K562 (cell line): Measurements from ENCODE around the gene LHCGR. TPM values are rescaled to one million over a fixed set of nuclear protein-coding genes. Genes with fewer than 3 reads are reported as not detected.

ENCODE experiments used
- ATAC-seq: fragments of 200-7000 bp; cut with Tn5 transposase; 3 replicates; pipeline ENCODE4 v1.9.1; 2020; ENCODE audit warnings: moderate library complexity
- BruUV-seq: library from RNA; stranded (reverse); fragments of 400-500 nt; replicated peaks from 2 replicates; lab custom pipeline; 2021; lab: Mats Ljungman, UMichigan
- CTCF ChIA-PET: fragments of 300-600 bp; formaldehyde crosslinking; extraction: SDS; loops from one replicate; lab custom pipeline; 2021; ENCODE audit warnings: low intra/inter-chr PET ratio; lab: Yijun Ruan, JAX
- POLR2A ChIA-PET: fragments of 300-600, 350-650 bp; sonication (Branson Sonifier 250); formaldehyde crosslinking; extraction: SDS; loops from one replicate; lab custom pipeline; 2021; ENCODE audit warnings: antibody characterized with exemption, inconsistent platforms; lab: Yijun Ruan, JAX
- DNase-seq, 4 experiments: peaks; one replicate each; pipeline versions ENCODE4 v3.0.0 to v3.0.0-alpha.2; 2011 to 2018; ENCODE audit warnings: low spot score in 3 of 4, mixed read lengths in 3 of 4; ENCODE audit errors: extremely low read depth in 1 of 4
- FAIRE-seq: peaks from 2 replicates; lab custom pipeline; 2011; peaks lifted over from hg19 to GRCh38; lab: Jason Lieb, UNC
- H2AFZ ChIP-seq: 2 replicates; pipeline ENCODE4 v1.6.0; 2011; ENCODE audit warnings: low read depth, low read length, control low read depth, inconsistent platforms
- H3K27ac ChIP-seq: fragments of 200-600 bp; 3 replicates; pipeline ENCODE4 v1.8.0; 2011; ENCODE audit warnings: low read depth, mild to moderate bottlenecking, control low read depth, inconsistent platforms, low read length, moderate library complexity, mixed read lengths; ENCODE audit errors: extremely low read depth
- H3K27me3 ChIP-seq, 2 experiments: fragments of 300-600 bp in 1 of 2; 2 replicates in 1 of 2; 3 replicates in 1 of 2; pipeline versions ENCODE4 v1.6.0 to v1.8.0; 2011; ENCODE audit warnings: inconsistent platforms in 2 of 2, low read length in 2 of 2, mild to moderate bottlenecking in 1 of 2, mixed read lengths in 1 of 2, moderate library complexity in 1 of 2; ENCODE audit not compliant: control insufficient read depth in 2 of 2, insufficient read depth in 2 of 2
- H3K36me3 ChIP-seq: fragments of 300-600 bp; 3 replicates; pipeline ENCODE4 v1.8.0; 2011; ENCODE audit warnings: mild to moderate bottlenecking, low read length, inconsistent platforms; ENCODE audit not compliant: control insufficient read depth, insufficient read depth
- H3K4me1 ChIP-seq, 2 experiments: fragments of 200-600 bp in 1 of 2; replicated peaks in 1 of 2; 2 replicates in 1 of 2; 3 replicates in 1 of 2; pipeline versions ENCODE4 v1.5.1 to v1.8.0; 2011; ENCODE audit warnings: inconsistent platforms in 2 of 2, low read length in 2 of 2, mild to moderate bottlenecking in 1 of 2, mixed read lengths in 1 of 2, moderate library complexity in 1 of 2; ENCODE audit not compliant: control insufficient read depth in 2 of 2, insufficient read depth in 2 of 2
- H3K4me2 ChIP-seq: 2 replicates; pipeline ENCODE4 v1.6.1; 2011; ENCODE audit warnings: low read length, control low read depth, inconsistent platforms, mixed read lengths; ENCODE audit not compliant: insufficient read depth
- H3K4me3 ChIP-seq: fragments of 200-600 bp; sonication (generic), shearing (Covaris generic); 2 replicates; pipeline ENCODE4 v1.5.1; 2016; ENCODE audit warnings: control low read depth, inconsistent platforms
- H3K79me2 ChIP-seq: fragments of 200-600 bp; 3 replicates; pipeline ENCODE4 v1.8.0; 2011; ENCODE audit warnings: low read length, inconsistent platforms; ENCODE audit not compliant: control insufficient read depth, insufficient read depth
- H3K9ac ChIP-seq, 2 experiments: 2 replicates each; pipeline versions ENCODE4 v1.6.0 to v1.6.1; 2011; ENCODE audit warnings: low read depth in 2 of 2, low read length in 2 of 2, control low read depth in 1 of 2, inconsistent platforms in 1 of 2, mild to moderate bottlenecking in 1 of 2, mixed read lengths in 1 of 2; ENCODE audit not compliant: insufficient read depth in 1 of 2
- H3K9me1 ChIP-seq: one replicate; pipeline ENCODE4 v1.6.0; 2011; ENCODE audit warnings: inconsistent platforms, mild to moderate bottlenecking, low read length, moderate library complexity; ENCODE audit not compliant: control insufficient read depth, insufficient read depth
- H3K9me3 ChIP-seq: replicated peaks from 2 replicates; pipeline ENCODE4 v1.5.1; 2011; ENCODE audit warnings: low read depth, low read length, inconsistent platforms; ENCODE audit not compliant: control insufficient read depth, insufficient read depth
- H4K20me1 ChIP-seq: replicated peaks from 2 replicates; pipeline ENCODE4 v1.6.1; 2011; ENCODE audit warnings: low read length, inconsistent platforms, mixed read lengths; ENCODE audit not compliant: control insufficient read depth, insufficient read depth
- ETV5 ChIP-seq: sonication (generic); formaldehyde crosslinking; IDR thresholded peaks from 2 replicates; pipeline ENCODE4 v1.4.0; 2020; ENCODE audit warnings: low read depth, mild to moderate bottlenecking, missing genetic modification reagents
- FOXA1 ChIP-seq: fragments of 450-650 bp; IDR thresholded peaks from 2 replicates; pipeline ENCODE4 v1.6.1; 2016; ENCODE audit warnings: mild to moderate bottlenecking, borderline replicate concordance
- KDM4B ChIP-seq, 2 experiments: fragments of 450-650 bp in 1 of 2; sonication (generic) in 1 of 2; IDR thresholded peaks; 2 replicates each; pipeline ENCODE4 v1.6.1; 2016 to 2017; ENCODE audit warnings: borderline replicate concordance in 2 of 2, antibody characterized with exemption in 1 of 2, low read depth in 1 of 2, mild to moderate bottlenecking in 1 of 2
- NFYB ChIP-seq: IDR thresholded peaks from 2 replicates; pipeline ENCODE4 v1.6.1; 2011; ENCODE audit warnings: mild to moderate bottlenecking, moderate library complexity; ENCODE audit not compliant: insufficient read length; ENCODE audit errors: extremely low read depth
- STAT6 ChIP-seq: sonication (generic); formaldehyde crosslinking; IDR thresholded peaks from 2 replicates; pipeline ENCODE4 v1.8.1; 2023; ENCODE audit warnings: mild to moderate bottlenecking, missing genetic modification reagents
- TEAD2 ChIP-seq: fragments of 450-650 bp; IDR thresholded peaks from 2 replicates; pipeline ENCODE4 v1.6.1; 2016; ENCODE audit warnings: missing genetic modification characterization, control low read depth, missing compliant biosample characterization
- ZZZ3 ChIP-seq: fragments of 450-650 bp; IDR thresholded peaks from 2 replicates; pipeline ENCODE4 v1.6.1; 2016; ENCODE audit warnings: antibody characterized with exemption, mild to moderate bottlenecking, moderate library complexity
- WGBS: fragments of 100-300 bp; shearing (Covaris generic); methylation state at CpG from one replicate; pipeline ENCODE4 v1.1.6; 2016; ENCODE audit warnings: low coverage, mixed read lengths; ENCODE audit not compliant: insufficient coverage; ENCODE audit errors: missing lambda C conversion rate; 5-methylcytosine and 5-hydroxymethylcytosine counted together
- in situ Hi-C: fragments of 300-500 bp; cut with MboI; formaldehyde crosslinking; loops from 4 replicates; pipeline ENCODE4 v1.15.0; 2018; ENCODE audit warnings: inconsistent platforms, mixed read lengths
- intact Hi-C: fragments of 100-400 bp; cut with micrococcal nuclease; formaldehyde crosslinking; loops from 2 replicates; pipeline ENCODE4 v1.14.2; 2022
- polyA plus RNA-seq, 8 experiments: library from polyadenylated mRNA; depleted of rRNA in 4 of 8; stranded (reverse) in 5 of 8; unstranded in 3 of 8; fragments of >200 nt; fragmentation: Nextera tagmentation in 2 of 8; fragmentation: Illumina TruSeq in 1 of 8; extraction: Ambion mirVana in 2 of 8; extraction: Trizol in 1 of 8; gene quantifications; 2 replicates each; pipeline versions ENCODE4 v1.2.1 to v1.2.3, GENCODE V29; 2011 to 2014; ENCODE audit warnings: inconsistent platforms in 1 of 8, missing spikeins in 1 of 8
- total RNA-seq, 7 experiments: library from RNA; depleted of rRNA in 6 of 7; stranded (reverse); fragments of >200 nt in 6 of 7; fragmentation: Illumina TruSeq in 2 of 7; extraction: Trizol in 2 of 7; gene quantifications; 2 replicates each; pipeline versions ENCODE4 v1.2.1 to v1.2.3, GENCODE V29; 2011 to 2021; ENCODE audit warnings: low replicate concordance in 1 of 7
- TF ChIP-seq, protein P1 (sequence below): fragments of 450-650 bp; IDR thresholded peaks from 2 replicates; pipeline ENCODE4 v1.6.1; 2016; ENCODE audit warnings: missing biosample characterization, missing genetic modification characterization

Gene LHCGR
- total and polyA plus RNA-seq, 9 of the 15 experiments (the other 6 are each of a cell fraction or from before 2014, with no cell fraction given): not detected

DNA sequence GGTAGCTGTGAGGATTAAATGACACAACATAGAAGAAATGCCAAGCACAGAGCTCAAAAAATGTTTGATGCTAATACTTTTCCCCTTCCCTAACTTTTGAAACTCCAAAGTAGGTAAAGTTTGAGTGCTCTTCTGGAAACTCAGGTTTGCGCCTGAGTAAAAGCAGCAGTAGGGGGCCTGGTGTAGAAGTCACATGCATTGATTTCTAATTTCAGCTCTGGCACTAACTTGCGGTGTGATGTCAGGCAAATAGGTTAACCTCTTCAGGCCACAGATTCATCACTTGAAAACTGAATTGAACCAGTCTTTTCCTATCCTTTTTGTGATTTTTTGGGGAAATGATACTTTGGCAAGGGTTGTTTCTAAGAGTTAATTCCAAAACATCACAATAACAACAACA is 27.2 kb downstream of the LHCGR start (continued):
- TF ChIP-seq, protein P1, sequence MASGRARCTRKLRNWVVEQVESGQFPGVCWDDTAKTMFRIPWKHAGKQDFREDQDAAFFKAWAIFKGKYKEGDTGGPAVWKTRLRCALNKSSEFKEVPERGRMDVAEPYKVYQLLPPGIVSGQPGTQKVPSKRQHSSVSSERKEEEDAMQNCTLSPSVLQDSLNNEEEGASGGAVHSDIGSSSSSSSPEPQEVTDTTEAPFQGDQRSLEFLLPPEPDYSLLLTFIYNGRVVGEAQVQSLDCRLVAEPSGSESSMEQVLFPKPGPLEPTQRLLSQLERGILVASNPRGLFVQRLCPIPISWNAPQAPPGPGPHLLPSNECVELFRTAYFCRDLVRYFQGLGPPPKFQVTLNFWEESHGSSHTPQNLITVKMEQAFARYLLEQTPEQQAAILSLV (tag): no peak
- TF ChIP-seq ZZZ3: no peak

DNA sequence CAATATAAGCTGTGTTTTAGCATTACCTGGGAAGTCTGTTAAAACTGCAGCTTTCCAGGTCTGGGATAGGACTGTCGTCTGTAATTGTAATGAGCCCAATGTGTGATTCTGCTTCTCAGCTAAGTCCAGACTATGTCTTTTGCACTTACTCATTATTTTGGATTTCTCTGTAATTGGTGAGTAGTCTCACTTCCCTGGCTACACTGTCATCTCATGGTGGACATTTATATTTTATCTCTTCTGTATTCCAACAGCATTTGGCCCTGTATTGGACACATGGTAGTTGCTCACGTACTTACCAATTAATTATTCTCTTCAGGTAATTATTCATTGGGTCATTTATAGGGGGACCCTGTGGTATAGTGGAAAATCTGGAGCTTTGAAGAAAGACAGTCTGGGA is 28.0 kb downstream of the LHCGR start:
- Histone ChIP-seq H3K27ac (no peak overlapping the region), H3K27me3 (no peaks in the 10 kb centered on the region), H3K4me2 (no peak overlapping the region), H3K9me1 (no peaks in the 10 kb centered on the region), H3K36me3 (no peaks in the 10 kb centered on the region), H3K4me1 (peaks cover 0 to 3% of the 10 kb centered on the region in 2 experiments; a peak in 1 of 5 replicates), H3K9ac (no peak overlapping the region), H2AFZ (no peak overlapping the region), H3K4me3 (no peak overlapping the region), H3K79me2 (no peaks in the 10 kb centered on the region), H4K20me1 (no peaks in the 10 kb centered on the region), H3K9me3 (no peaks in the 10 kb centered on the region)
- ChIA-PET CTCF (no interaction called here), POLR2A (interaction anchor here (0.6 kb wide), 1 partner anchor 124 kb away, joined by 3 read pairs; no protein-coding TSS in a partner anchor)
- TF ChIP-seq FOXA1 (no peak), NFYB (no peak), STAT6 (CRISPR knock-in tag) (no peak), KDM4B (IDR thresholded peaks at IDR 0.05; ENCODE audit: borderline replicate concordance in 2 of 2, low read depth in 1 of 2) (no peak), TEAD2 (tag) (no peak), ETV5 (no peak)
- DNase-seq (no peak), ATAC-seq (no peak), FAIRE-seq (no peak)
- in situ Hi-C loops: no loop called here
- BruUV-seq: no TSS peak
- 3% methylated on average over 2 of the region's 2 CpGs for WGBS
- intact Hi-C loops: no loop called here
